ENCODE data around the gene IRS2.

Gene IRS2

GRCh38 chr13:109773276-109773675, 13.1 kb downstream of the IRS2 start:
- Mint-ChIP-seq H3K4me1 (no peaks in the 10 kb centered on the region), H3K27ac (no peak overlapping the region), H3K4me3 (no peak overlapping the region), H3K36me3 (ENCODE audit: low read depth) (peaks cover 44% of the 10 kb centered on the region), H3K9me3 (no peaks in the 10 kb centered on the region), H3K27me3 (ENCODE audit: low read depth) (no peaks in the 10 kb centered on the region)
- no peak for TF ChIP-seq CTCF (IDR thresholded peaks at IDR 0.05; ENCODE audit: unreplicated experiment in 3 of 3)

GRCh38 chr13:109771926-109772325, 14.5 kb downstream of the IRS2 start:
- Mint-ChIP-seq H3K27me3 (ENCODE audit: low read depth) (no peaks in the 10 kb centered on the region), H3K27ac (no peak overlapping the region), H3K4me3 (no peak overlapping the region), H3K36me3 (ENCODE audit: low read depth) (peaks cover 48% of the 10 kb centered on the region), H3K9me3 (no peaks in the 10 kb centered on the region), H3K4me1 (no peaks in the 10 kb centered on the region)
- TF ChIP-seq CTCF (IDR thresholded peaks at IDR 0.05; ENCODE audit: unreplicated experiment in 3 of 3) = no peak

GRCh38 chr13:109770436-109770835, 15.9 kb downstream of the IRS2 start:
- H3K36me3 Mint-ChIP-seq (ENCODE audit: low read depth) = peaks cover 48% of the 10 kb centered on the region
- no peaks in the 10 kb centered on the region for H3K4me1 Mint-ChIP-seq
- no peaks in the 10 kb centered on the region for H3K9me3 Mint-ChIP-seq
- H3K4me3 Mint-ChIP-seq = no peak overlapping the region
- no peaks in the 10 kb centered on the region for H3K27me3 Mint-ChIP-seq (ENCODE audit: low read depth)
- no peak for TF ChIP-seq CTCF (IDR thresholded peaks at IDR 0.05; ENCODE audit: unreplicated experiment in 3 of 3)
- H3K27ac Mint-ChIP-seq = no peak overlapping the region

- no peaks in the 10 kb centered on the region for H3K27me3 Mint-ChIP-seq (ENCODE audit: low read depth)
- H3K4me1 Mint-ChIP-seq = no peaks in the 10 kb centered on the region
- H3K9me3 Mint-ChIP-seq = no peaks in the 10 kb centered on the region
- no peak overlapping the region for H3K4me3 Mint-ChIP-seq
- no peak for TF ChIP-seq CTCF (IDR thresholded peaks at IDR 0.05; ENCODE audit: unreplicated experiment in 3 of 3)
- no peak overlapping the region for H3K27ac Mint-ChIP-seq
- peaks cover 48% of the 10 kb centered on the region for H3K36me3 Mint-ChIP-seq (ENCODE audit: low read depth)
Observed at GRCh38 chr13:109769921-109770320, 16.5 kb downstream of the IRS2 start.

GRCh38 chr13:109769275-109769674, 17.1 kb downstream of the IRS2 start:
- Mint-ChIP-seq H3K27me3 (ENCODE audit: low read depth) (no peaks in the 10 kb centered on the region), H3K4me3 (no peak overlapping the region)
- TF ChIP-seq CTCF (IDR thresholded peaks at IDR 0.05; ENCODE audit: unreplicated experiment in 3 of 3) = no peak

GRCh38 chr13:109768616-109769015, 17.8 kb downstream of the IRS2 start:
- H3K27ac Mint-ChIP-seq = no peak overlapping the region
- no peak for TF ChIP-seq CTCF (IDR thresholded peaks at IDR 0.05; ENCODE audit: unreplicated experiment in 3 of 3)

More at GRCh38 chr13:109769275-109769674, 17.1 kb downstream of the IRS2 start:
- H3K9me3 Mint-ChIP-seq = no peaks in the 10 kb centered on the region
- peaks cover 43% of the 10 kb centered on the region for H3K36me3 Mint-ChIP-seq (ENCODE audit: low read depth)
- H3K4me1 Mint-ChIP-seq = no peaks in the 10 kb centered on the region
- no peak overlapping the region for H3K27ac Mint-ChIP-seq

More at GRCh38 chr13:109768616-109769015, 17.8 kb downstream of the IRS2 start:
- Mint-ChIP-seq H3K4me3 (no peak overlapping the region), H3K9me3 (no peaks in the 10 kb centered on the region), H3K36me3 (ENCODE audit: low read depth) (peaks cover 37% of the 10 kb centered on the region), H3K4me1 (no peaks in the 10 kb centered on the region), H3K27me3 (ENCODE audit: low read depth) (no peaks in the 10 kb centered on the region)
